ENCODE data around the gene CTF1. TPM values are rescaled to one million over a fixed set of nuclear protein-coding genes. Genes with fewer than 3 reads are reported as not detected.

CTF1 gene
- total RNA-seq, 1 experiment from 2014 or later: 1.4 TPM

DNA sequence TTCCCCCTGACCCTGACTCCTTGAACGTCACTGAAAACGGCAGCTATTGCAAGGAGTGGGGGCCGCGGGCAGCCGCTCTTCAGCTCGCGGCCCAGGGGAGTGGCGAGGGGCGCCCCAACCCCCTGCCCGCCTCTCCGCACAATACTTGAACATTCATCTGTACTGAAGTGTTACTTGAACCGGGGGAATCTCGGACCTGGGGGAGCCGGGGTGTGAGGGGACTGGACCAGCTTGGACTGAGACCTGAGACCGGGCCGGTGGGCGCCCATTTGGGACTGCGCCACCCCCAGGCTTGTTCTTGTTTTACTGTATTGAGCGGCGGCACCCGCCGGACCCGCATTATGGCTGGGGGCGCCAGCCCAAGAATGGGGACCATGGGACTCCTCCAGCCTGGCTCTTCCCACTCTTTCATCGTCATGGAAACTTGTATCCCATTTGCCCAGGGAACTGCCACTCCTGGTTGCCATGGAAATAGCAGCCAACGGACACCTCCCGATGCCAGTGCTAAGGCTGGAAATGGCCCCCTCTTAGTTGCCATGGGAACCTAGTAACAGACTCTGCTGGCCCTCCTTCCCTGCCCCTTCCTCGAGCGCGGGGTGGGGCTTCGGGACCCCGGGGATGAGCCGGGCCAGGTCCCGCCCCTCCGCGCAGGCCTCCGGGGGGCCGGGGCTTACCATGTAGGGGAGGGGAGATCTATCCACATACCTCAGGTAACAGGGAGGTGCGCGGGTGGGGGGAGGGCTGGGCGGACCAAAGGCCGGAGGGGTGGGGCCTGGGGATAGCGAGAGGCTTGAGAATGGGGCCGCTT lies 51.6 kb downstream of the CTF1 start (continued):
- TF ChIP-seq, protein P1, sequence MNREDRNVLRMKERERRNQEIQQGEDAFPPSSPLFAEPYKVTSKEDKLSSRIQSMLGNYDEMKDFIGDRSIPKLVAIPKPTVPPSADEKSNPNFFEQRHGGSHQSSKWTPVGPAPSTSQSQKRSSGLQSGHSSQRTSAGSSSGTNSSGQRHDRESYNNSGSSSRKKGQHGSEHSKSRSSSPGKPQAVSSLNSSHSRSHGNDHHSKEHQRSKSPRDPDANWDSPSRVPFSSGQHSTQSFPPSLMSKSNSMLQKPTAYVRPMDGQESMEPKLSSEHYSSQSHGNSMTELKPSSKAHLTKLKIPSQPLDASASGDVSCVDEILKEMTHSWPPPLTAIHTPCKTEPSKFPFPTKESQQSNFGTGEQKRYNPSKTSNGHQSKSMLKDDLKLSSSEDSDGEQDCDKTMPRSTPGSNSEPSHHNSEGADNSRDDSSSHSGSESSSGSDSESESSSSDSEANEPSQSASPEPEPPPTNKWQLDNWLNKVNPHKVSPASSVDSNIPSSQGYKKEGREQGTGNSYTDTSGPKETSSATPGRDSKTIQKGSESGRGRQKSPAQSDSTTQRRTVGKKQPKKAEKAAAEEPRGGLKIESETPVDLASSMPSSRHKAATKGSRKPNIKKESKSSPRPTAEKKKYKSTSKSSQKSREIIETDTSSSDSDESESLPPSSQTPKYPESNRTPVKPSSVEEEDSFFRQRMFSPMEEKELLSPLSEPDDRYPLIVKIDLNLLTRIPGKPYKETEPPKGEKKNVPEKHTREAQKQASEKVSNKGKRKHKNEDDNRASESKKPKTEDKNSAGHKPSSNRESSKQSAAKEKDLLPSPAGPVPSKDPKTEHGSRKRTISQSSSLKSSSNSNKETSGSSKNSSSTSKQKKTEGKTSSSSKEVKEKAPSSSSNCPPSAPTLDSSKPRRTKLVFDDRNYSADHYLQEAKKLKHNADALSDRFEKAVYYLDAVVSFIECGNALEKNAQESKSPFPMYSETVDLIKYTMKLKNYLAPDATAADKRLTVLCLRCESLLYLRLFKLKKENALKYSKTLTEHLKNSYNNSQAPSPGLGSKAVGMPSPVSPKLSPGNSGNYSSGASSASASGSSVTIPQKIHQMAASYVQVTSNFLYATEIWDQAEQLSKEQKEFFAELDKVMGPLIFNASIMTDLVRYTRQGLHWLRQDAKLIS (CRISPR knock-in tag; IDR thresholded peaks at IDR 0.05; ENCODE audit: borderline replicate concordance): no peak
- no peak for TF ChIP-seq ESRRA (CRISPR knock-in tag; IDR thresholded peaks at IDR 0.05; ENCODE audit: borderline replicate concordance)
- TF ChIP-seq ELF4 (CRISPR knock-in tag; IDR thresholded peaks at IDR 0.05; ENCODE audit: low read depth): no peak
- no peak for TF ChIP-seq ZNF138 (CRISPR knock-in tag; conservative IDR thresholded peaks at IDR 0.05)
- TF ChIP-seq, protein P2, sequence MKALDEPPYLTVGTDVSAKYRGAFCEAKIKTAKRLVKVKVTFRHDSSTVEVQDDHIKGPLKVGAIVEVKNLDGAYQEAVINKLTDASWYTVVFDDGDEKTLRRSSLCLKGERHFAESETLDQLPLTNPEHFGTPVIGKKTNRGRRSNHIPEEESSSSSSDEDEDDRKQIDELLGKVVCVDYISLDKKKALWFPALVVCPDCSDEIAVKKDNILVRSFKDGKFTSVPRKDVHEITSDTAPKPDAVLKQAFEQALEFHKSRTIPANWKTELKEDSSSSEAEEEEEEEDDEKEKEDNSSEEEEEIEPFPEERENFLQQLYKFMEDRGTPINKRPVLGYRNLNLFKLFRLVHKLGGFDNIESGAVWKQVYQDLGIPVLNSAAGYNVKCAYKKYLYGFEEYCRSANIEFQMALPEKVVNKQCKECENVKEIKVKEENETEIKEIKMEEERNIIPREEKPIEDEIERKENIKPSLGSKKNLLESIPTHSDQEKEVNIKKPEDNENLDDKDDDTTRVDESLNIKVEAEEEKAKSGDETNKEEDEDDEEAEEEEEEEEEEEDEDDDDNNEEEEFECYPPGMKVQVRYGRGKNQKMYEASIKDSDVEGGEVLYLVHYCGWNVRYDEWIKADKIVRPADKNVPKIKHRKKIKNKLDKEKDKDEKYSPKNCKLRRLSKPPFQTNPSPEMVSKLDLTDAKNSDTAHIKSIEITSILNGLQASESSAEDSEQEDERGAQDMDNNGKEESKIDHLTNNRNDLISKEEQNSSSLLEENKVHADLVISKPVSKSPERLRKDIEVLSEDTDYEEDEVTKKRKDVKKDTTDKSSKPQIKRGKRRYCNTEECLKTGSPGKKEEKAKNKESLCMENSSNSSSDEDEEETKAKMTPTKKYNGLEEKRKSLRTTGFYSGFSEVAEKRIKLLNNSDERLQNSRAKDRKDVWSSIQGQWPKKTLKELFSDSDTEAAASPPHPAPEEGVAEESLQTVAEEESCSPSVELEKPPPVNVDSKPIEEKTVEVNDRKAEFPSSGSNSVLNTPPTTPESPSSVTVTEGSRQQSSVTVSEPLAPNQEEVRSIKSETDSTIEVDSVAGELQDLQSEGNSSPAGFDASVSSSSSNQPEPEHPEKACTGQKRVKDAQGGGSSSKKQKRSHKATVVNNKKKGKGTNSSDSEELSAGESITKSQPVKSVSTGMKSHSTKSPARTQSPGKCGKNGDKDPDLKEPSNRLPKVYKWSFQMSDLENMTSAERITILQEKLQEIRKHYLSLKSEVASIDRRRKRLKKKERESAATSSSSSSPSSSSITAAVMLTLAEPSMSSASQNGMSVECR (CRISPR knock-in tag; IDR thresholded peaks at IDR 0.05; ENCODE audit: borderline replicate concordance): peak; percentile 36; the same call in 1 of the 2 replicates
- TF ChIP-seq TEAD4 (CRISPR knock-in tag; IDR thresholded peaks at IDR 0.05): no peak
- TF ChIP-seq, protein P3, sequence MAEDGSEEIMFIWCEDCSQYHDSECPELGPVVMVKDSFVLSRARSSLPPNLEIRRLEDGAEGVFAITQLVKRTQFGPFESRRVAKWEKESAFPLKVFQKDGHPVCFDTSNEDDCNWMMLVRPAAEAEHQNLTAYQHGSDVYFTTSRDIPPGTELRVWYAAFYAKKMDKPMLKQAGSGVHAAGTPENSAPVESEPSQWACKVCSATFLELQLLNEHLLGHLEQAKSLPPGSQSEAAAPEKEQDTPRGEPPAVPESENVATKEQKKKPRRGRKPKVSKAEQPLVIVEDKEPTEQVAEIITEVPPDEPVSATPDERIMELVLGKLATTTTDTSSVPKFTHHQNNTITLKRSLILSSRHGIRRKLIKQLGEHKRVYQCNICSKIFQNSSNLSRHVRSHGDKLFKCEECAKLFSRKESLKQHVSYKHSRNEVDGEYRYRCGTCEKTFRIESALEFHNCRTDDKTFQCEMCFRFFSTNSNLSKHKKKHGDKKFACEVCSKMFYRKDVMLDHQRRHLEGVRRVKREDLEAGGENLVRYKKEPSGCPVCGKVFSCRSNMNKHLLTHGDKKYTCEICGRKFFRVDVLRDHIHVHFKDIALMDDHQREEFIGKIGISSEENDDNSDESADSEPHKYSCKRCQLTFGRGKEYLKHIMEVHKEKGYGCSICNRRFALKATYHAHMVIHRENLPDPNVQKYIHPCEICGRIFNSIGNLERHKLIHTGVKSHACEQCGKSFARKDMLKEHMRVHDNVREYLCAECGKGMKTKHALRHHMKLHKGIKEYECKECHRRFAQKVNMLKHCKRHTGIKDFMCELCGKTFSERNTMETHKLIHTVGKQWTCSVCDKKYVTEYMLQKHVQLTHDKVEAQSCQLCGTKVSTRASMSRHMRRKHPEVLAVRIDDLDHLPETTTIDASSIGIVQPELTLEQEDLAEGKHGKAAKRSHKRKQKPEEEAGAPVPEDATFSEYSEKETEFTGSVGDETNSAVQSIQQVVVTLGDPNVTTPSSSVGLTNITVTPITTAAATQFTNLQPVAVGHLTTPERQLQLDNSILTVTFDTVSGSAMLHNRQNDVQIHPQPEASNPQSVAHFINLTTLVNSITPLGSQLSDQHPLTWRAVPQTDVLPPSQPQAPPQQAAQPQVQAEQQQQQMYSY (CRISPR knock-in tag; IDR thresholded peaks at IDR 0.05): no peak
- TF ChIP-seq GTF2I (CRISPR knock-in tag; conservative IDR thresholded peaks at IDR 0.05): no peak; the same call in 1 of the 2 replicates
- no peak for TF ChIP-seq MXD4 (CRISPR knock-in tag; IDR thresholded peaks at IDR 0.05; ENCODE audit: borderline replicate concordance)
- no peak for TF ChIP-seq ETV6 (CRISPR knock-in tag; IDR thresholded peaks at IDR 0.05)
- no peak for TF ChIP-seq CBFB (CRISPR knock-in tag; IDR thresholded peaks at IDR 0.05; ENCODE audit: low read depth)
- peak; percentile 79 for TF ChIP-seq NFYB (CRISPR knock-in tag; conservative IDR thresholded peaks at IDR 0.05; ENCODE audit: low read depth)
- no peak for TF ChIP-seq ZNF671 (CRISPR knock-in tag; IDR thresholded peaks at IDR 0.05)
- TF ChIP-seq ATF1 (CRISPR knock-in tag; IDR thresholded peaks at IDR 0.05): no peak
- TF ChIP-seq, protein P4, sequence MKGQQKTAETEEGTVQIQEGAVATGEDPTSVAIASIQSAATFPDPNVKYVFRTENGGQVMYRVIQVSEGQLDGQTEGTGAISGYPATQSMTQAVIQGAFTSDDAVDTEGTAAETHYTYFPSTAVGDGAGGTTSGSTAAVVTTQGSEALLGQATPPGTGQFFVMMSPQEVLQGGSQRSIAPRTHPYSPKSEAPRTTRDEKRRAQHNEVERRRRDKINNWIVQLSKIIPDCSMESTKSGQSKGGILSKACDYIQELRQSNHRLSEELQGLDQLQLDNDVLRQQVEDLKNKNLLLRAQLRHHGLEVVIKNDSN (CRISPR knock-in tag; IDR thresholded peaks at IDR 0.05): 0 out of 2 replicates have a peak, but pooled peaks have one; percentile 7
- no peak for TF ChIP-seq ZNF317 (CRISPR knock-in tag; IDR thresholded peaks at IDR 0.05; ENCODE audit: borderline replicate concordance, low read depth)
- TF ChIP-seq, protein P5, sequence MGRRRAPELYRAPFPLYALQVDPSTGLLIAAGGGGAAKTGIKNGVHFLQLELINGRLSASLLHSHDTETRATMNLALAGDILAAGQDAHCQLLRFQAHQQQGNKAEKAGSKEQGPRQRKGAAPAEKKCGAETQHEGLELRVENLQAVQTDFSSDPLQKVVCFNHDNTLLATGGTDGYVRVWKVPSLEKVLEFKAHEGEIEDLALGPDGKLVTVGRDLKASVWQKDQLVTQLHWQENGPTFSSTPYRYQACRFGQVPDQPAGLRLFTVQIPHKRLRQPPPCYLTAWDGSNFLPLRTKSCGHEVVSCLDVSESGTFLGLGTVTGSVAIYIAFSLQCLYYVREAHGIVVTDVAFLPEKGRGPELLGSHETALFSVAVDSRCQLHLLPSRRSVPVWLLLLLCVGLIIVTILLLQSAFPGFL (CRISPR knock-in tag; IDR thresholded peaks at IDR 0.05; ENCODE audit: borderline replicate concordance): no peak
- TF ChIP-seq, protein P6, sequence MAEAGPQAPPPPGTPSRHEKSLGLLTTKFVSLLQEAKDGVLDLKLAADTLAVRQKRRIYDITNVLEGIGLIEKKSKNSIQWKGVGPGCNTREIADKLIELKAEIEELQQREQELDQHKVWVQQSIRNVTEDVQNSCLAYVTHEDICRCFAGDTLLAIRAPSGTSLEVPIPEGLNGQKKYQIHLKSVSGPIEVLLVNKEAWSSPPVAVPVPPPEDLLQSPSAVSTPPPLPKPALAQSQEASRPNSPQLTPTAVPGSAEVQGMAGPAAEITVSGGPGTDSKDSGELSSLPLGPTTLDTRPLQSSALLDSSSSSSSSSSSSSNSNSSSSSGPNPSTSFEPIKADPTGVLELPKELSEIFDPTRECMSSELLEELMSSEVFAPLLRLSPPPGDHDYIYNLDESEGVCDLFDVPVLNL (CRISPR knock-in tag; IDR thresholded peaks at IDR 0.05; ENCODE audit: borderline replicate concordance, low read depth): no peak
- no peak for TF ChIP-seq NR1H2 (CRISPR knock-in tag; IDR thresholded peaks at IDR 0.05)
- TF ChIP-seq, protein P7, sequence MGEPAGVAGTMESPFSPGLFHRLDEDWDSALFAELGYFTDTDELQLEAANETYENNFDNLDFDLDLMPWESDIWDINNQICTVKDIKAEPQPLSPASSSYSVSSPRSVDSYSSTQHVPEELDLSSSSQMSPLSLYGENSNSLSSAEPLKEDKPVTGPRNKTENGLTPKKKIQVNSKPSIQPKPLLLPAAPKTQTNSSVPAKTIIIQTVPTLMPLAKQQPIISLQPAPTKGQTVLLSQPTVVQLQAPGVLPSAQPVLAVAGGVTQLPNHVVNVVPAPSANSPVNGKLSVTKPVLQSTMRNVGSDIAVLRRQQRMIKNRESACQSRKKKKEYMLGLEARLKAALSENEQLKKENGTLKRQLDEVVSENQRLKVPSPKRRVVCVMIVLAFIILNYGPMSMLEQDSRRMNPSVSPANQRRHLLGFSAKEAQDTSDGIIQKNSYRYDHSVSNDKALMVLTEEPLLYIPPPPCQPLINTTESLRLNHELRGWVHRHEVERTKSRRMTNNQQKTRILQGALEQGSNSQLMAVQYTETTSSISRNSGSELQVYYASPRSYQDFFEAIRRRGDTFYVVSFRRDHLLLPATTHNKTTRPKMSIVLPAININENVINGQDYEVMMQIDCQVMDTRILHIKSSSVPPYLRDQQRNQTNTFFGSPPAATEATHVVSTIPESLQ (CRISPR knock-in tag; IDR thresholded peaks at IDR 0.05): no peak
- no peak for TF ChIP-seq GABPB1 (CRISPR knock-in tag; IDR thresholded peaks at IDR 0.05)
